A549 (cell line): ENCODE data around the gene CRTC2.

Experiments
- CTCF ChIP-seq: fragments of >200 bp; sonication (Bioruptor Twin); formaldehyde crosslinking; IDR thresholded peaks from 3 replicates; pipeline ENCODE4 v1.5.1; 2016
- ESRRA ChIP-seq: fragments of 150-350 bp; IDR thresholded peaks from 2 replicates; pipeline ENCODE4 v1.6.1; 2014; ENCODE audit warnings: mild to moderate bottlenecking, low read length, borderline replicate concordance
- MAZ ChIP-seq: fragments of 150-350 bp; IDR thresholded peaks from 2 replicates; pipeline ENCODE4 v1.6.1; 2014; ENCODE audit warnings: antibody characterized with exemption, low read depth, low read length, borderline replicate concordance
- MYC ChIP-seq: IDR thresholded peaks from 2 replicates; pipeline ENCODE4 v1.6.1; 2012; ENCODE audit warnings: mild to moderate bottlenecking, inconsistent platforms, low read length, improper control_type of control experiment, borderline replicate concordance
- POLR2A ChIP-seq: IDR thresholded peaks from 2 replicates; pipeline ENCODE4 v1.6.1; 2012; ENCODE audit warnings: mild to moderate bottlenecking, low read length
- TF ChIP-seq, protein P1 (sequence below): fragments of 450-650 bp; IDR thresholded peaks from 2 replicates; pipeline ENCODE4 v1.6.1; 2014; ENCODE audit warnings: antibody characterized with exemption

DNA sequence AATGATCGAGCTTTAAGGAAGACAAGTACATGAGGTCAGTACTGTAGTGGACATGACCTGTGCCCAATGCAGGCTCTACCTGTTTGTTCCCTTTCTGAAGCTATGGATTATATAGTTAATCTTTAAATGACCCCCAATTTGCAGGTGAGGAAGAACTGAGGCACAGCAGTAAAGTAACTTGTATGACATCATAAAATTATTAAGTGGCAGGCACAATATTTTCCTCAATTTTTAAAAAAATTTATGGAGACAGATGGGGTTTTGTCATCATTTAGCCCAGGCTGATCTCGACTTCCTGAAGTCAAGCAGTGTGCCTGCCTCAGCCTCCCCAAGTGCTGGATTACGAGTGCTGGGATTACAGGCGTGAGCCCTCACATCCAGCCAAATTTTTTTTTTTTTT, 32.0 kb downstream of the CRTC2 start:
- TF ChIP-seq MAZ, result no peak
- TF ChIP-seq, protein P1, sequence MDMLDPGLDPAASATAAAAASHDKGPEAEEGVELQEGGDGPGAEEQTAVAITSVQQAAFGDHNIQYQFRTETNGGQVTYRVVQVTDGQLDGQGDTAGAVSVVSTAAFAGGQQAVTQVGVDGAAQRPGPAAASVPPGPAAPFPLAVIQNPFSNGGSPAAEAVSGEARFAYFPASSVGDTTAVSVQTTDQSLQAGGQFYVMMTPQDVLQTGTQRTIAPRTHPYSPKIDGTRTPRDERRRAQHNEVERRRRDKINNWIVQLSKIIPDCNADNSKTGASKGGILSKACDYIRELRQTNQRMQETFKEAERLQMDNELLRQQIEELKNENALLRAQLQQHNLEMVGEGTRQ, result no peak
- TF ChIP-seq CTCF, result no peak
- TF ChIP-seq ESRRA, result no peak
- TF ChIP-seq POLR2A, result no peak
- TF ChIP-seq MYC, result no peak
